Activated CD4-positive, alpha-beta T cell treated with anti-CD3 and anti-CD28 coated beads, Interleukin-2, amount 50 U/mL, for 4 hours (primary cell): ENCODE measurements around the gene FGF5.
"Not testable (repeated sequence)": the region's sequence is repeated elsewhere in the genome, so short reads cannot be mapped to it uniquely, and the experiment has no call there.

ENCODE experiments used
- DNase-seq, 2 experiments: peaks; one replicate each; pipeline ENCODE4 v3.0.0-alpha.2; 2020

FGF5 gene

GRCh38 chr4:80255329-80256095 is 11.0 kb upstream of the FGF5 start:
- no peak for DNase-seq

- DNase-seq: no peak
Observed at GRCh38 chr4:80257851-80258250, 8.6 kb upstream of the FGF5 start.

DNA sequence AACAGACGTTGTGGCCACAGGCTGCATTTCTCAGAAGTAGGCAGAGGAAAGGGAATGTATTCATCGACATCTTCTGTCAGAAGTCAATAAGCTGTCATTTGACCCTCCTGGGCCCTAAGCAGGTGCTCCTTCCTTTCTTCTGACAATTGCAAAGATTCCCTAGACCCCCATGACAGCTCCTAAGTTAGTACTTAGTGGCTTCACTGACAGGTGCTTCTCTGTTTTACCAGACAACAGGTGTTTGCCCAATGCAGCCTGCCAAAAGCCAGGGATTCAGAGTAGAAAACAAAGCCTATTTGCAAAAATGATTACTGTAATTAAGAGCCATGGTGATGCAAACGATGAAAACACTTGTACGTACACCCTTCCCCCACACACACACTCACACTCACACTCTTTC is 7.5 kb upstream of the FGF5 start:
- DNase-seq: no peak

DNA sequence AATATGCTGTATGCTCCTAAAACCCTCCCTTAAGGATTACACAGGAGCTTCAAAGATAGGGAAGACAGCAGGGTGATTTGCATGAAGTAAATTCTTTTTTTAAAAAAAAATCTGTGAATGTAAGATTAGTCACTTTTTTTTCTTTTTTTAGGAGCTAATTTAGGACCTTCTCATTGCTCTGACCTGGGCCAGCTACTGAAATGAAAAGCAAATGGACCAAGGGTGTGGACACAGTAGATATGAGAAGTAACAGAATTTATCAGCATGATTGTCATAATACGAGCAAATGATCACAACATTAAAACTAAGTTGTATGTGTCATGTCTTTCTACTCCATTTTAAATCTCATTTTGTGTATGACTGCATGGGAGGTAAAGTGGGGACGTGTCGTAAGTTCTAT is 6.6 kb upstream of the FGF5 start:
- no peak for DNase-seq

- DNase-seq: no peak
Observed at GRCh38 chr4:80261989-80262600, 4.4 kb upstream of the FGF5 start.

DNA sequence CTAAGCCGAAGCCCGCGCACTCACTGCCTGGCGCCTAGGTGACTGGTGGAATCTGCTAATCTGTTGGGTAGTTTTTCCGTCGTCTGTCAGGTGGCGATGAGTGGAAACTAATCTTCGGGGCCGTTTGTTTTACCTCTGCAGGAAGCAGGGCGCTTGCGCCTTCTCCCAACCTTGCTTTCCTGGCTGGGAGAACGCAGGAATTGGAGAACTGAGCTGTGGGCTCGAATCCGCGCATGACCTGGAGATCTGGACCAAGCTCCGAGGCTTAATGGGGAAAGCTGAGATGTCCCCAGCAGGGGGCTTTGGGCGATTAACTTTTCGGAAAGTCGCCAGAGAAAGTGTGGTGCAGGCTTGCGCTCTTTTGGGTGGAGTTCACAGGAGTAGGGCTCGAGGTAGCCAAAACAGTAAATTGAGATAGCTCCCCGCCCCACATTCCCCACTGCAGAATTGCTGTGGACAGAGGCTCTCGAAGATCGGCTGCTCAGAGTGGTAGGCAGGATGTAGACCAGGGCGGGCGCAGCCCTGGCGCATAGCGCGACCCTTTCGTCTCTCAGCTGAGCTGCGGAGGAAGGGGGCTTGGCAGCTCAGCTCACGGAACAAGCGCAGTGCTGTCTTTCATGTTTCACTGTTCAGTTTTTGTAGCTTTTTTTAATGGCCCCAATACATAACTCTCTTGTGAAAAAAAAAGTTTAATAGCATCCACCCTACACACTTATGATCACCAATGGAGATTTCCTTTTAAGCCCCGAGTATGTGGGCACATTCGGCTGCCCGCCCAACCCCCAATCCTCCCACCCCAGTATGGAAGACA is 2.7 kb upstream of the FGF5 start:
- no peak for DNase-seq

- DNase-seq: no peak
Observed at GRCh38 chr4:80264352-80264647, 2.2 kb upstream of the FGF5 start.

- DNase-seq: no peak
Observed at GRCh38 chr4:80264825-80265224, 1.6 kb upstream of the FGF5 start.

DNA sequence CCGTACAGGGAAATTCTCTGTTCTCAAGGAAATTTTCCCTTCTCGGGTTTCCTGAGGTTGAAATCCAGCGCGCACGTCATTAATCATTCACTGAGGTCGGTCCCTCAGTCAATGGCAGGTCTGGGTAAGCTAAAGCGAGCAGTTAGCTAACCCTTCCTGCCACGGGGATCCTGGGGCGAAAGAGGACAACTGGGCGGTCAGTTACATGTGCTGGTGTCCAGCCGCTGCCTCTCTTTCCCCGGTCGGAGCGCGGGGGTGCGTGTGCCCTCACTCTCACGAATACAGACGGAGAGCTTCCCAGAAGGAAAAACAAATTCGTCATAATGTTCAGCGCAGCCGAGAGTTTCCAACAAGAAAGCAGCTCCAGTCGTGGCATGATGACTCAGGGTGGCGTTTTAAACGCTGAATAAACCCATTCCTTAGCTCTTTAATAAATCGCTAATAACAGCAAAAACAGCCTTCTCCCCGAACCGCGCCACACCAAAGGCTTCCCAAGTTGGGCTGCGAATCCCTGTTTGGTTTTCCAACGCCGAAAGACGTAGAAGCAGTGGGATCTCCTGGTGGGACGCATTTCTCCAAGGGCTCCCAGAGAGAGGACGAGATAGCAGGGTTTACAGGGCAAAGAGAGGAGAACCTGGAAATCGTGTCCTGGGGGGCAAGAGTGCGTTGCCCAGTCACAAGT is 752 bp upstream of the FGF5 start:
- no peak for DNase-seq

- no peak for DNase-seq
Observed at GRCh38 chr4:80266902-80267380, 477 bp downstream of the FGF5 start.

DNA sequence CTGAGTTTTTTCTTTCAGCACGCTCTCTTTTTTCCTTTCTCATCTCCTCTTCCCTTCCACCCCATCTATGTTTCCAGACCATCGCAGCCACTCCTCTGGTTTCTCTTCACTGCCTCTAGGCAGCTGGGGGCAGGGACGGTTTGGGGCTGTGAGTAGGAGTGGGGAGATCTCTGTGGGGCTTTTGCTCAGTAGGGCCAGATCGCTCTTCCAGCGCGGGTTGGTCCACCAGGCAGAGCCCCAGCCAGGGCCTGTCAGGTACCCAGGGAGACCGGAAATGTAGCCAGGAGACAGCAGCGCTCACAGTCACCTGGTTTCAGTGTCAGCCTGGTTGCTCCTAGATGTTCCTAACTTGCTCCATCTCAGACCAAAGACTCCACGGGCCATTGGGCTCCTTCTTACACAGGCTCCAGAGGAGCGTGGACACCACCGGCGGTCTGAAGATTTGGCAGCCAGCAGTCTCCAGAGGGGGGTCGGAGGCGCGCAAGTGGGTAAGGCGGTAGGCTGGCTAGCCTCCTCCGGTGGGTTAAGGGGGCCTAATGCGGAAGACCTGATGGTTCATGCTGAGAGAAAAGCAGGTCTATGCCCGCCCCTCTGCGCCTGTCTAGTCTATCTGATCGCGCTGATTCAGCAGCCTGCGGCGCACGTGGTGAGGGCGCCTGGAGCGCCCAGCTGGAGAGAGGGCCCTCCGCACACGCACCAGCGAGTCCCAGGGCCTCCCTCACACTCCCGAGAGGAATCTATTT is 1.8 kb downstream of the FGF5 start:
- DNase-seq: no peak

GRCh38 chr4:80268936-80269335 is 2.5 kb downstream of the FGF5 start:
- DNase-seq: no peak

GRCh38 chr4:80270321-80270720 is 3.9 kb downstream of the FGF5 start:
- no peak for DNase-seq

GRCh38 chr4:80270868-80271267 is 4.4 kb downstream of the FGF5 start:
- no peak for DNase-seq

DNA sequence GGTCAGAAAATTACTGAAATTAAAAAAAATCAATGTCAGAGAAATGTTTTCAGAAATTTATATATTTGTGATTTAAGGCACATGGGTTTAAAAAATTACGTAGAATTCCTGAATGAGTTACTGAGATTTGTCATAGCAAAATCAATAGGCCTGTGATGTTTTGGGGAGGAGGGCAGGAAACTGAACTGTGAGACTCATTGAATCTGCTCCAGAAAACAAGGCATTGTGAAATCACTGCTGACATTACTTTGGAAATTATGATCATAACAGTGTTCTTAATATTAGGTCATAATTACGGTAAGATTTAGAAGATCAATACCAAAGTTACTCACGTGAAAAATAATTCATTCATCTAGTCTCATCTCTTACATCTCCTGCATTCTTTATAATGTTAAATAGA is 5.3 kb downstream of the FGF5 start:
- no peak for DNase-seq

- DNase-seq: no peak
Observed at GRCh38 chr4:80276931-80277330, 10.5 kb downstream of the FGF5 start.

- no peak for DNase-seq
Observed at GRCh38 chr4:80279751-80280150, 13.3 kb downstream of the FGF5 start.

- no peak for DNase-seq
Observed at GRCh38 chr4:80286451-80286850, 20.0 kb downstream of the FGF5 start.

DNA sequence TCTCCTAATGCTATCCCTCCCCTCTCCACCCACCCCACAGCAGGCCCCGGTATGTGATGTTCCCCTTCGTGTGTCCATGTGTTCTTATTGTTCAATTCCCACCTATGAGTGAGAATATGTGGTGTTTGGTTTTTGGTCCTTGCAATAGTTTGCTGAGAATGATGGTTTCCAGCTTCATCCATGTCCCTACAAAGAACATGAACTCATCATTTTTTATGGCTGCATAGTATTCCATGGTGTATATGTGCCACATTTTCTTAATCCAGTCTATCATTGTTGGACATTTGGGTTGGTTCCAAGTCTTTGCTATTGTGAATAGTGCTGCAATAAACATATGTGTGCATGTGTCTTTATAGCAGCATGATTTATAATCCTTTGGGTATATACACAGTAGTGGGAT is 24.2 kb downstream of the FGF5 start:
- not testable (repeated sequence) for DNase-seq

DNA sequence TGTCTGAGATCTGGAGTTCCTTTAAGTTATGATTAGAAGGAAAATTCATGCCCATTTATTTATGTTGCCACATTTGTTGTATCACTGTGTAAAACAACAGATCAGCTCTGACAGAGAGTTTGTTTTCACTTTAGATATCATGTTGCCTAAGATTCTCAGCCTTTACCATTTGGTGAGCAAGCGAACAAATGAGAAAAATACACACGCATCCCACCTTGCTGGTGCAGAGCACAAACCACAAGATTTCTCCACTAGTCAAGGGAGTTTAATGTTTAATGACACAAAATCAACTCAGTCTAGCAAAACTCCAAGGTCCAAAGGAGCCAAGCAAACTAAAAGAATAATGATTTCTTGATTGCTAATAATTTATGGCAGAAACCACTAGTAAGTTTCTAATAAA is 27.7 kb downstream of the FGF5 start:
- no peak for DNase-seq

GRCh38 chr4:80295336-80295735 is 28.9 kb downstream of the FGF5 start:
- no peak for DNase-seq

DNA sequence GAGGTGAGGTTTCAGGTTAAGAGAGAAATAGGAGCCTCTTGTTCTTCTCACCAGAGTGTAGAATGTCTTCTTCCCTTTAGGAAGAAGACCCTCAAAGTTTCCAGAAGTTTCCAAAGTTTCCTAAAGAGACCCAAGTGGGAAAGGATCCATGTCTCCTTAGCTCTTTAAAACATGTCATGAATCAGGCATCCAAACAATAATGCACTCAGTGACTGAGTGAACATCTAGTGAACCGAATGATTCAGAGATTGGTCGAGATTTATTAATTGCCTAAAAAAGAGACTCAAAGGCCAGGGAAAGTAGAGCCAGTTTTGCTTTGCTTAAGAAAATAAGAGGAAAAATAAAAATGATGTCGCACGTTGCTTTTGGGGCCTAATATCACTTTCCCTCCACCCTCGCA is 29.4 kb downstream of the FGF5 start:
- DNase-seq: no peak

DNA sequence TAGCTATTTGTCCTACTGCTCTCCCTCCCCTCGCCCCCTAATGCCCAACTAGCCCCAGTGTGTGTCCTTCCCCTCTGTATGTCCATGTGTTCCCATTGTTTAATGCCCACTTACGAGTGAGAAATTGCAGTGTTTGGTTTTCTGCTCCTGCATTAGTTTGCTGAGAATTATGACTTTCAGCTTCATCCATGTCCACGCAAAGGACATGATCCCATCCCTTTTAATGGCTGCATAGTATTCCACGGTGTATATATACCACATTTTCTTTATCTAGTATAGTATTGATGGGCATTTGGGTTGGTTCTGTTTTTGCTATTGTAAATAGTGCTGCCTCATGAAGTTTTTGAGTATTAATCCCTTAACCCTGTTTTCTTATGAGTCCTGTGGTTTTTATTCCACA is 35.4 kb downstream of the FGF5 start:
- DNase-seq: no peak
